Osteoblast (primary cell): ENCODE results near the gene TWF1. TPM values are rescaled to one million over a fixed set of nuclear protein-coding genes. Genes with fewer than 3 reads are reported as not detected.

Experiments used
- DNase-seq: peaks from one replicate; pipeline ENCODE4 v3.0.0; 2011; ENCODE audit warnings: low spot score, mixed read lengths; ENCODE audit not compliant: insufficient read length; ENCODE audit errors: missing footprints
- H2AFZ ChIP-seq: 2 replicates; pipeline ENCODE4 v1.6.0; 2011; ENCODE audit warnings: mild to moderate bottlenecking, low read length
- H3K27ac ChIP-seq: 2 replicates; pipeline ENCODE4 v1.5.1; 2011; ENCODE audit warnings: mild to moderate bottlenecking, low read depth, low read length, moderate library complexity
- H3K27me3 ChIP-seq: 2 replicates; pipeline ENCODE4 v1.6.0; 2012; ENCODE audit warnings: mild to moderate bottlenecking, control low read depth, inconsistent platforms, low read length, moderate library complexity; ENCODE audit not compliant: insufficient read depth
- H3K36me3 ChIP-seq: 2 replicates; pipeline ENCODE4 v1.5.1; 2011; ENCODE audit warnings: mild to moderate bottlenecking, low read length, control low read depth, moderate library complexity; ENCODE audit not compliant: insufficient read depth
- H3K4me1 ChIP-seq: 2 replicates; pipeline ENCODE4 v1.5.1; 2011; ENCODE audit warnings: mild to moderate bottlenecking, low read length, control low read depth, moderate library complexity; ENCODE audit not compliant: insufficient read depth
- H3K4me2 ChIP-seq: 2 replicates; pipeline ENCODE4 v1.6.0; 2011; ENCODE audit warnings: mild to moderate bottlenecking, low read length; ENCODE audit not compliant: insufficient read depth
- H3K4me3 ChIP-seq: fragments of 200-600 bp; sonication (generic); 3 replicates; pipeline ENCODE4 v1.5.1; 2012; ENCODE audit warnings: mild to moderate bottlenecking, low read length, inconsistent platforms; ENCODE audit not compliant: insufficient read depth
- H3K79me2 ChIP-seq: 2 replicates; pipeline ENCODE4 v1.6.0; 2012; ENCODE audit warnings: mild to moderate bottlenecking, low read length, control low read depth, inconsistent platforms; ENCODE audit not compliant: insufficient read depth
- H3K9me3 ChIP-seq: 2 replicates; pipeline ENCODE4 v1.5.1; 2011; ENCODE audit warnings: low read depth, low read length, control low read depth
- H4K20me1 ChIP-seq: 2 replicates; pipeline ENCODE4 v1.6.0; 2012; ENCODE audit warnings: mild to moderate bottlenecking, low read length, control low read depth; ENCODE audit not compliant: insufficient read depth
- total RNA-seq: library from RNA; depleted of rRNA; stranded (reverse); fragments of >200 nt; gene quantifications from 2 replicates; pipeline ENCODE4 v1.2.3, GENCODE V29; 2012
- TF ChIP-seq, protein P1 (sequence below): IDR thresholded peaks from 2 replicates; pipeline ENCODE4 v1.5.1; 2011; ENCODE audit warnings: mild to moderate bottlenecking, low read depth, low read length, moderate library complexity; ENCODE audit errors: extremely low read depth

Gene TWF1
- total RNA-seq, 1 donor, result 180 TPM

DNA sequence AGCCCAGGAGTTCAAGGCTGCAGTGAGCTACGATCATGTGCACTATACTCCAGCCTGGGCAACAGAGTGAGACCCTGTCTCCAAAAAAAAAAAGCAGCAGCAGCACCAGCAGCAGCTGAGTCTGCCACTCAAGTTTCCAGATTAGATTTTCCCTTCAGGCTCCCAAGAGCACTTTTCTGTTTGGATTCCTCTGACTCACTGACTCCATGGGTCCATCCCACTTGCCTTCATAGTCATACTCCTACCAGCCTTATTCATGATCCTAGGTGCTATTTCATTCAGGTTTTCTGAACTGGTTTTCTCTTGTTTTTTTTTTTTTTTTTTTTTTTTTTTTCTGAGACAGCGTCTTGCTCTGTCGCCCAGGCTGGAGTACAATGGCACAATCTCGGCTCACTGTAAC, 6.8 kb upstream of the TWF1 start:
- H3K4me2 ChIP-seq, result no peak overlapping the region
- no peak overlapping the region for H2AFZ ChIP-seq
- TF ChIP-seq, protein P1, sequence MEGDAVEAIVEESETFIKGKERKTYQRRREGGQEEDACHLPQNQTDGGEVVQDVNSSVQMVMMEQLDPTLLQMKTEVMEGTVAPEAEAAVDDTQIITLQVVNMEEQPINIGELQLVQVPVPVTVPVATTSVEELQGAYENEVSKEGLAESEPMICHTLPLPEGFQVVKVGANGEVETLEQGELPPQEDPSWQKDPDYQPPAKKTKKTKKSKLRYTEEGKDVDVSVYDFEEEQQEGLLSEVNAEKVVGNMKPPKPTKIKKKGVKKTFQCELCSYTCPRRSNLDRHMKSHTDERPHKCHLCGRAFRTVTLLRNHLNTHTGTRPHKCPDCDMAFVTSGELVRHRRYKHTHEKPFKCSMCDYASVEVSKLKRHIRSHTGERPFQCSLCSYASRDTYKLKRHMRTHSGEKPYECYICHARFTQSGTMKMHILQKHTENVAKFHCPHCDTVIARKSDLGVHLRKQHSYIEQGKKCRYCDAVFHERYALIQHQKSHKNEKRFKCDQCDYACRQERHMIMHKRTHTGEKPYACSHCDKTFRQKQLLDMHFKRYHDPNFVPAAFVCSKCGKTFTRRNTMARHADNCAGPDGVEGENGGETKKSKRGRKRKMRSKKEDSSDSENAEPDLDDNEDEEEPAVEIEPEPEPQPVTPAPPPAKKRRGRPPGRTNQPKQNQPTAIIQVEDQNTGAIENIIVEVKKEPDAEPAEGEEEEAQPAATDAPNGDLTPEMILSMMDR, result no peak
- no peak overlapping the region for H3K4me3 ChIP-seq
- H4K20me1 ChIP-seq, result no peaks in the 10 kb centered on the region
- H3K36me3 ChIP-seq, result no peaks in the 10 kb centered on the region
- H3K79me2 ChIP-seq, result no peaks in the 10 kb centered on the region
- H3K4me1 ChIP-seq, result no peaks in the 10 kb centered on the region
- DNase-seq, result peak; percentile 53
- no peaks in the 10 kb centered on the region for H3K9me3 ChIP-seq
- no peak overlapping the region for H3K27ac ChIP-seq
- no peaks in the 10 kb centered on the region for H3K27me3 ChIP-seq

DNA sequence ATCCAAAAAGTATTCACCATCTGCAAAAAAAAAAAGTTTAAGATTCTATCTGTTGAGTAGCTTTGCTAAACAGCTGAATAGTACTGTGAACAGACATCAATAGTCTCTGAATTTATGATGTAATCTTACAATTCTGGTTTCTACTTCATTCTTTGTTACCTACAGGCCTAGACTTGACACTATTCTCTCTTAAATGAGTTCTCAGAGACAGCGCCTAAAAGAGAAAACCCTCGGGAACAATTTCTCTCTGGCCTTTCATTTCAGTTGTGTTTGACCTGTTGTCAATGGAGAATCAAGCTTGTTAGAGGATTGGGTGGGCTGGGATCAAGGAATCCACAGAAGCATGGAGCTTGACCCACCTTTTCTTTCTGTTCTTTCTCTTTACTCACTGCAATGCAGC, 5.9 kb upstream of the TWF1 start:
- Histone ChIP-seq H3K36me3 (no peaks in the 10 kb centered on the region), H3K79me2 (no peaks in the 10 kb centered on the region), H4K20me1 (no peaks in the 10 kb centered on the region), H3K9me3 (no peaks in the 10 kb centered on the region), H3K4me1 (peaks cover 1% of the 10 kb centered on the region), H3K4me2 (no peak overlapping the region), H2AFZ (no peak overlapping the region), H3K27ac (no peak overlapping the region), H3K27me3 (no peaks in the 10 kb centered on the region), H3K4me3 (no peak overlapping the region)
- TF ChIP-seq, protein P1, result no peak
- no peak for DNase-seq

DNA sequence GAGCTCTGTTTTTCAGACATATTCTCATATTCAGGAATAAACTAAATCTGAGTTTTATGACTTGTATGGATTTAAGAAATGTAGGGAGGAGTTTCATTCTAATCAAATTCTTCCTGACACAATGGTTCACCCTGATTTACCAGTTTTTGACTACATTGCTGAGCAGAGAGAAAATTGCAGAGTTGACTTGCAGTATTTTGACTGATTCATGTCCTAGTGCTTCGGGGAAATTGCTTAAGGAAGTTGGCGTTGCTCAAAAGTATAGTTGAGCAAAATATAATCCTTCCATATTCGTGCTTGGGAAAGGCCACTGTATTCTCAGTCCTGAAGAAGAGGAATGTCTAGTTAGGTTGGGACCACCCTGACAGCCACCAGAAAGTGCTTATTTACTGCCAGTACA, 1.3 kb upstream of the TWF1 start:
- Histone ChIP-seq H3K27me3 (no peaks in the 10 kb centered on the region), H2AFZ (peak overlapping the region; percentile 94), H3K4me1 (peaks cover 19% of the 10 kb centered on the region), H3K9me3 (no peaks in the 10 kb centered on the region), H3K79me2 (peaks cover 32% of the 10 kb centered on the region), H3K4me2 (peak overlapping the region; percentile 90), H3K4me3 (no peak overlapping the region), H3K27ac (no peak overlapping the region), H4K20me1 (no peaks in the 10 kb centered on the region), H3K36me3 (peaks cover 9% of the 10 kb centered on the region)
- TF ChIP-seq, protein P1, result no peak
- DNase-seq, result no peak

DNA sequence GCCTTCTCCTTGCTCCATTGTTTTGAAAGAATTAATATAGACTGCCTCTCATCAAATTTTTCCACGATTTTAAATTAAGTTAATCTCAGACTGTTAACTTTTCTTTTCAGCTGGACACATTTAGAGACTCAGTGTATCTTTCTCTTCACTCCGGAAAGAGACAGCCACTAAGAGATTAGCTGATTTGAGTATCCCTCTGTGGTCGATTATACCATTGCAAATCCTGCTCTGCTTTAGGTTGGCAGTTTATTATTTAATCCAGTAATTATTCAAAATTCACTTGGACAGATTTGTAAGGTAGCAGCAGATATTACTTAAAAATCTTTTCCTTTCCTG, 588 bp upstream of the TWF1 start:
- H3K9me3 ChIP-seq, result no peaks in the 10 kb centered on the region
- no peak for DNase-seq
- H3K79me2 ChIP-seq, result peaks cover 32% of the 10 kb centered on the region
- peak overlapping the region; percentile 96 for H3K27ac ChIP-seq
- H3K36me3 ChIP-seq, result peaks cover 13% of the 10 kb centered on the region
- peak overlapping the region; percentile 94 for H3K4me3 ChIP-seq
- peaks cover 19% of the 10 kb centered on the region for H3K4me1 ChIP-seq
- H4K20me1 ChIP-seq, result no peaks in the 10 kb centered on the region
- TF ChIP-seq, protein P1, result no peak
- H2AFZ ChIP-seq, result peak overlapping the region; percentile 94
- H3K27me3 ChIP-seq, result no peaks in the 10 kb centered on the region
- H3K4me2 ChIP-seq, result peak overlapping the region; percentile 90
